Lower leg skin (tissue), 4 donors: ENCODE data around the gene MEGF8. TPM values are rescaled to one million over a fixed set of nuclear protein-coding genes. Genes with fewer than 3 reads are reported as not detected.

Source experiments
- DNase-seq, 2 donors: peaks; one replicate each; pipeline ENCODE4 v3.0.0-alpha.2; 2019; ENCODE audit warnings: low spot score in 2 of 2
- H3K4me3 ChIP-seq: fragments of 200-600 bp; sonication (generic); 2 replicates; pipeline ENCODE4 v1.5.1; 2017; ENCODE audit warnings: mild to moderate bottlenecking, low read depth; ENCODE audit not compliant: poor library complexity, severe bottlenecking
- POLR2A ChIP-seq, 2 donors: fragments of 450-650 bp; IDR thresholded peaks; one replicate each; pipeline ENCODE4 v1.6.1; 2016 to 2017; ENCODE audit warnings: antibody characterized with exemption in 2 of 2, mild to moderate bottlenecking in 1 of 2, moderate library complexity in 1 of 2
- WGBS, 2 donors: methylation state at CpG; one replicate each; pipeline ENCODE4 v1.1.5; 2018; 5-methylcytosine and 5-hydroxymethylcytosine counted together
- intact Hi-C: fragments of 100-400 bp; cut with DNase I; formaldehyde crosslinking; loops from one replicate; pipeline ENCODE4 v1.15.0; 2023; ENCODE audit warnings: low total_unique reads
- total RNA-seq, 4 donors: library from RNA; depleted of rRNA; stranded (reverse); fragments of >200 nt; gene quantifications; one replicate each; pipeline ENCODE4 v1.1.0, GENCODE V29; 2016
- TF ChIP-seq, protein P1 (sequence below), 3 donors: fragments of 450-650 bp; IDR thresholded peaks; one replicate each; pipeline ENCODE4 v1.5.1; 2016; ENCODE audit warnings: antibody characterized with exemption in 3 of 3, mild to moderate bottlenecking in 3 of 3, moderate library complexity in 2 of 3

Gene MEGF8
- total RNA-seq, 4 donors from 2014 or later: 6.1 to 14.1 (median 12.0) TPM

GRCh38 chr19:42422092-42422900 lies 96.9 kb downstream of the MEGF8 start:
- no peak for DNase-seq
- TF ChIP-seq, protein P1, sequence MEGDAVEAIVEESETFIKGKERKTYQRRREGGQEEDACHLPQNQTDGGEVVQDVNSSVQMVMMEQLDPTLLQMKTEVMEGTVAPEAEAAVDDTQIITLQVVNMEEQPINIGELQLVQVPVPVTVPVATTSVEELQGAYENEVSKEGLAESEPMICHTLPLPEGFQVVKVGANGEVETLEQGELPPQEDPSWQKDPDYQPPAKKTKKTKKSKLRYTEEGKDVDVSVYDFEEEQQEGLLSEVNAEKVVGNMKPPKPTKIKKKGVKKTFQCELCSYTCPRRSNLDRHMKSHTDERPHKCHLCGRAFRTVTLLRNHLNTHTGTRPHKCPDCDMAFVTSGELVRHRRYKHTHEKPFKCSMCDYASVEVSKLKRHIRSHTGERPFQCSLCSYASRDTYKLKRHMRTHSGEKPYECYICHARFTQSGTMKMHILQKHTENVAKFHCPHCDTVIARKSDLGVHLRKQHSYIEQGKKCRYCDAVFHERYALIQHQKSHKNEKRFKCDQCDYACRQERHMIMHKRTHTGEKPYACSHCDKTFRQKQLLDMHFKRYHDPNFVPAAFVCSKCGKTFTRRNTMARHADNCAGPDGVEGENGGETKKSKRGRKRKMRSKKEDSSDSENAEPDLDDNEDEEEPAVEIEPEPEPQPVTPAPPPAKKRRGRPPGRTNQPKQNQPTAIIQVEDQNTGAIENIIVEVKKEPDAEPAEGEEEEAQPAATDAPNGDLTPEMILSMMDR (IDR thresholded peaks at IDR 0.05): no peak
- no peak for TF ChIP-seq POLR2A (IDR thresholded peaks at IDR 0.05)
- intact Hi-C loops: no loop called here
- WGBS, 2 donors: 40 to 41% methylated on average over 17 of the region's 17 CpGs
- H3K4me3 ChIP-seq: no peak overlapping the region

DNA sequence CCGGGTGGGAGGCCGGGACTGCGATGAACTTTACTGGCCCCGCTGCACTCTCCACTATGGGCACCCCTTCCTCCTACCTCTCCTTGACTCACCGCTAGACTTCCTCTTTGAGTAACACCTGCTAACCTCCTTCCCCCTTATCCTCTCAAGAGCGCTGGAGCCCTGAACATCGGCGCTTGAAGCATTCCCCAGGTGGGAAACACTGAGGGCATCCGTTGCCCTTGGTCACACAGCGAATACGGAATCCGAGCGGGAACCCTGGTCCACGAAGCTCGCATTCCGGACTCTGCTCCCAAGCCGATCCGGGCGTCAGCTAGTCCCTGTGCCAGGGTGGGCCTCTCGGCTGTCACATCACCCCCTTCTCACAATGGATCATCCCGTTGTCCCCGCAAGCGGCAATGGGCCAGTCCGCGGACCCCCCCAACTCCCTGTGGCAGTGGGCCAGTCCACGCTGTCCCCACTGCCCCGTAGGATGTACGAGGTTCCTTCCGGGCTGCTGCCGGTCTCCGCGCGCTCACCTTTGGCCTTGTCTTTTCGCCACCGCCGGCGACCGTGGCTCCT lies 97.5 kb downstream of the MEGF8 start:
- peak overlapping the region; percentile 16 for H3K4me3 ChIP-seq
- TF ChIP-seq, protein P1 (IDR thresholded peaks at IDR 0.05): no peak
- TF ChIP-seq POLR2A (IDR thresholded peaks at IDR 0.05): no peak
- WGBS, 2 donors: 4 to 6% methylated on average over 36 to 38 of the region's 38 CpGs
- intact Hi-C loops: no loop called here
- no peak for DNase-seq

DNA sequence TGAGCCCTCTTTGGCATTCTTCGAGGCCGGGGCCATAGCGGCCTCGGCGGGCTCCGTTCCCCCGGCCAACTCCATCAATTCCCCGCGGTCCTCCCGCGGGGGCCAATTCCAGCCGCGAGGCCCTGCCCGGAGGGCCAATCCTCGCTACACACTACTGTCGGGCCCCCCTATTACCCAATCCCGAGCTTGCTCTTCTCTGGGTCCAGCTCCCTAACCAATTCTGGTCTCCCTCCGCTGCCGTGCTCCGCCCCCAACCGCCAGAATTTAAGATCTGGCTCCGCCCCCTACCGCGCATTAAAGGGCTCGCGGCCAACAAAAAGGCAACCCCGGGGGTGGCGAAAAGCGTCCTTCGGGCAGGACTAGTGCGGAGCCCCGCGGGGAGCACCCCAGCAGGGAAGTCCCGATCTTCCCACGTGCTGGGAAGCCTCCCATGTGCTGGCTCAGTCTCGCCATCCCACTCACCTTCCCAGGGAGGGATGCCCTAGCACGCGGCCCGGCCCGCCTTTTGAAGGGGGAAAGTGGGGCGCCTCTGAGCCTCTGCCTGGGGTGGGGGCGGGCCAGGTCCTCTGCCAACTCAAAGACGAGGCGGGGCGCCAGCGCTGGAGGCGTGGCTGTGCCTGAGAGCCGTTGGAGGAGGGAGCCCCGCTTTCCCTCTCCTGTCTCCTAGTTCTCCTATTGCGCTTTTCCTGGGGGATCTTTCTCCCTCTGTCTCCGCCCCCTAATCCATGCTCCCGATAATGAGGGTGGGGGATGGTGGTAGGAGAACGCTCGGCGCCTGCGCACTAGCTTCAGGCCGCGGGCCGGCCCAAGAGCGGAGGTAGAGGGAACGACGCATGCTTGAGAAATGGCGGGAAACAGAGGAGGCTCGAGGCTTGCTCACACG lies 98.3 kb downstream of the MEGF8 start:
- intact Hi-C loops: no loop called here
- WGBS, 2 donors: 6 to 7% methylated on average over 49 to 62 of the region's 65 CpGs
- peak; percentile 79 to 95 for DNase-seq

DNA sequence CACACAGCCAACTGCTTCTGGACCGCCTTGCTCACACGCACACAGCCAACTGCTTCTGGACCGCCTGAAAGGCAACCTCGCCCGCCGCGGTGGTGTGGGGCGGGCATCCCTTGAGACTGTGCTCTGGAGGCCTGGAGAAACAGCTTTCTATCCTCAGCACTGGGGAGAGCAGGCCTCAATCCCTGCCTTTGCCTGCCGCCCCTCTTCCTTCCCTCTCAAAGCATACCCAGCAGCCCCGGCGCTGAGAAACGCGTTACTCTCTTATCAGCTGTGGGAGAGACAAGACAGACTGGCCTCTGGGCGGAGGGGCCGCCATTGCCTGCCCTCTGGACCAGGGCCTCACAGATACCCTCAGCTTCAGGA lies 98.9 kb downstream of the MEGF8 start:
- intact Hi-C loops: no loop called here
- 78 to 81% methylated on average over 15 of the region's 15 CpGs for WGBS, 2 donors
- H3K4me3 ChIP-seq: no peak overlapping the region
- no peak for TF ChIP-seq POLR2A (IDR thresholded peaks at IDR 0.05)
- TF ChIP-seq, protein P1 (IDR thresholded peaks at IDR 0.05): no peak
- no peak for DNase-seq

More for the DNA sequence above, 98.3 kb downstream of the MEGF8 start:
- TF ChIP-seq POLR2A (IDR thresholded peaks at IDR 0.05): no peak
- TF ChIP-seq, protein P1 (IDR thresholded peaks at IDR 0.05): no peak
- H3K4me3 ChIP-seq: peak overlapping the region; percentile 16

DNA sequence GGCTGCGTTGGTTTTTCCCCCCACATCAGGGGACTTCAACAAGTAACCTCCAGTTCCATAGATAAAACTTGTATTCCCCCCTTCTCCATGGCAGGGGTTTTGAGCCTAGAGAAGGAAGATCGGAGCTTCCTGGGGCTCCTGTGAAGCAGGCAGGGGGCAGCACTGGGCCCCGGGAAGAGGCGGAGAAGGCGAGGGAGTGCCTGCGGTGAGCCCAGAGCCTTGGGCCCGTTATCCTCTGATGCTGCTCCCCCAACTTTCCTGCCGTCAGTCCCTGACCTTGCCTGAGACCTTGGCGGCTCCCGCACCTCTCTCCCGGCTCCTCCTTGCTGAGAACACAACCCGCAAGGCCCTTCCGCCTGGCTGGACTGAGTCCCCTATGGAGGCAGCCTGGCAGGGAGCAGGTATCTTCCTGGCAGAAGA lies 99.3 kb downstream of the MEGF8 start:
- no peak for DNase-seq
- WGBS, 2 donors: 79 to 86% methylated on average over 13 of the region's 13 CpGs
- no peak overlapping the region for H3K4me3 ChIP-seq
- intact Hi-C loops: no loop called here
- TF ChIP-seq POLR2A (IDR thresholded peaks at IDR 0.05): no peak
- TF ChIP-seq, protein P1 (IDR thresholded peaks at IDR 0.05): no peak
